NK-92 (cell line): ENCODE data around the gene FAAH2.
"Not testable (repeated sequence)": the region's sequence is repeated elsewhere in the genome, so short reads cannot be mapped to it uniquely, and the experiment has no call there.

Experiments
- DNase-seq: peaks from one replicate; lab custom pipeline; 2025; ENCODE audit not compliant: unreplicated experiment; lab: John Stamatoyannopoulos, UW

The FAAH2 gene, protein sequence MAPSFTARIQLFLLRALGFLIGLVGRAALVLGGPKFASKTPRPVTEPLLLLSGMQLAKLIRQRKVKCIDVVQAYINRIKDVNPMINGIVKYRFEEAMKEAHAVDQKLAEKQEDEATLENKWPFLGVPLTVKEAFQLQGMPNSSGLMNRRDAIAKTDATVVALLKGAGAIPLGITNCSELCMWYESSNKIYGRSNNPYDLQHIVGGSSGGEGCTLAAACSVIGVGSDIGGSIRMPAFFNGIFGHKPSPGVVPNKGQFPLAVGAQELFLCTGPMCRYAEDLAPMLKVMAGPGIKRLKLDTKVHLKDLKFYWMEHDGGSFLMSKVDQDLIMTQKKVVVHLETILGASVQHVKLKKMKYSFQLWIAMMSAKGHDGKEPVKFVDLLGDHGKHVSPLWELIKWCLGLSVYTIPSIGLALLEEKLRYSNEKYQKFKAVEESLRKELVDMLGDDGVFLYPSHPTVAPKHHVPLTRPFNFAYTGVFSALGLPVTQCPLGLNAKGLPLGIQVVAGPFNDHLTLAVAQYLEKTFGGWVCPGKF

GRCh38 chrX:57286507-57287251, at the start of gene FAAH2:
Gene FAAH2 (plus strand): TSS chrX:57286706. CDS start chrX:57286826, 120 bp downstream.
- no peak for DNase-seq

DNA sequence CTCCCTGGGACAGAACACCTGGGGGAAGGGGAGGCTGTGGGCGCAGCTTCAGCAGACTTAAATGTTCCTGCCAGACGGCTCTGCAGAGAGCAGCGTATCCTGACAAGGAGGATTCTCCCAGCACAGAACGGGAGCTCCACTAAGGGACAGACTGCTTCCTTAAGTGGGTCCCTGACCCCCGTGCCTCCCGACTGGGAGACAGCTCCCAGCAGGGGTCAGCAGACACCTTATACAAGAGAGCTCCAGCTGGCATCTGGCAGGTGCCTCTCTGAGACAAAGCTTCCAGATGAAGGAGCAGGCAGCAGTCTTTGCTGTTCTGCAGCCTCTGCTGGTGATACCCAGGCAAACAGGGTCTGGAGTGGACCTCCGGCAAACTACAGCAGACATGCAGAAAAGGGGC, 44.5 kb upstream of the FAAH2 start:
- DNase-seq = no peak

- DNase-seq = no peak
Measured at GRCh38 chrX:57251965-57252364, 34.5 kb upstream of the FAAH2 start.

- DNase-seq = no peak
Measured at GRCh38 chrX:57265126-57265525, 21.4 kb upstream of the FAAH2 start.

DNA sequence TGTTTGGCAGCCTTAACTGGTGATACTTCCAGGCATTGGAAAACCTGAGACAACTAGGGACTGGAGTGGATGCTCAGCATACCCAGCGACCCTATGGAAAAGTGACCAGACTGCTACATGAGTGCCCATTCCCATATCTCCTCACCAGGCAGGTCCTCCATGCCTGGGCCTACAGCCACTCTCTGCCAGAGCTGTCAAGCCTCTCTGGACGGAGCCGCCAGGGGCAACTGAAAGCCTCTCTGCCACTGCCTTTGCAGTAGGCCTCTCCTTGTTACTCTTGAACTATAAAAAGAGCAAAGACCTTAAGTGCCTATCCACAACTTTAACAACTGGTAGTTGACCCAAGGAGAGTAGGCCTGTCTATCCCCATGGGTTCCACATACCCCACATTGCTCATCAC, 20.2 kb upstream of the FAAH2 start:
- no peak for DNase-seq

DNA sequence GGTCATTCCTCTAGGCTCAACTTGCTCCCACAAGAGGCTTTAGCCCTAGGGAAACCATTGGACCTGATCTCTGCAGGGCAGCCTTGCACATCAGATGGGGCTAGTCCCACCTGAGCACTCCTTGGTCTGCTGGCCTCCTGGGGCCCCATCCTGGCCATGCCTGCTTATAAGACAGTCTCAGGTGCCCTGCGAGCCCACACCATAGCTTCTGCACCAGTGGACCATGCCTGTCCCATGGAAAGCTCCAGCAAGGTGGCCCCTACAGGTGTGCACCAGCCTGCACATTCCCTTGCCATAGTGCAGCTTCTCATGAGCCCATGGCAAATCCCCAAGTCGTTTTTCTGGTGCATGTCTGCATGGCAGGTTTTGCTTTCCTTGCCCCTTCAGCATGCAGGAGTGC, 19.6 kb upstream of the FAAH2 start:
- DNase-seq = no peak

- no peak for DNase-seq
Measured at GRCh38 chrX:57267308-57267707, 19.2 kb upstream of the FAAH2 start.

- DNase-seq = no peak
Measured at GRCh38 chrX:57270980-57271379, 15.5 kb upstream of the FAAH2 start.

- DNase-seq = no peak
Measured at GRCh38 chrX:57282568-57282967, 3.9 kb upstream of the FAAH2 start.

DNA sequence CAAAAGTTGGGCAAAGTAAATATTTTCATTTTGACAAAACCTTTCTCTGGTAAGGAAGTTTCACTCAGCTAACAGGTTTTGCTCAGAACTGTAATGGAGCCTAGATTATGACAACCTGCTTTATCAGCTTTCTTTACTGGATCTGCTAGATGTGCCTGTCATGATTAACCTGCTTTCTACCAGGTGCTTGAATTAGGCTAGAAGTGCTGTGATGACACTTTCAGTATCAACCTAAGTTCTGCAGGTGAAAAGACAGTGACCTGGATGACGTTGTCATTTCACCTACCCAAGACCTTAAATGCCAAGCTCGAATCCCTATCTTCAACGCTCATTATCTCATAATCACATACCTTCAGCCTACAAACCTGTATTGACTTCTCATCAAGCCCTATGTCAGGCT, 1.5 kb upstream of the FAAH2 start:
- DNase-seq = no peak

DNA sequence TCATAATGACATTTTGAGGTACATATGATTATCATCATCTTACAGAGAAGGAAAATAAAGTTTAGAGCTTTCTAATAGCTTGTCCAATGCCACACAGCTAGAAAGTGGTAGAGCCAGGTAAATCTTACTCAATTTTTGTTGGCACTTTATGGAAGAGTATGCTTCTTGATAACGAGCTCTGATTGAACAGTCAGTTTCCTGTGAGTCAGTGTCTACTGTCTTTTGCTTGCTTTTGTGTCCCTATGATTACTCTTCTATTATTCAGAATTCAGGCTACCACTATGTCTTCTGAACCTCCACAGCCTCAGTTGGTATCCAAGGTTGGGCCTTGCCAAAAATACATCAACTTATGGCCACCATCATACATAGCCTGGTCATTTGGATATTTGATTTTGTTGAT, 2.6 kb downstream of the FAAH2 start:
- no peak for DNase-seq

DNA sequence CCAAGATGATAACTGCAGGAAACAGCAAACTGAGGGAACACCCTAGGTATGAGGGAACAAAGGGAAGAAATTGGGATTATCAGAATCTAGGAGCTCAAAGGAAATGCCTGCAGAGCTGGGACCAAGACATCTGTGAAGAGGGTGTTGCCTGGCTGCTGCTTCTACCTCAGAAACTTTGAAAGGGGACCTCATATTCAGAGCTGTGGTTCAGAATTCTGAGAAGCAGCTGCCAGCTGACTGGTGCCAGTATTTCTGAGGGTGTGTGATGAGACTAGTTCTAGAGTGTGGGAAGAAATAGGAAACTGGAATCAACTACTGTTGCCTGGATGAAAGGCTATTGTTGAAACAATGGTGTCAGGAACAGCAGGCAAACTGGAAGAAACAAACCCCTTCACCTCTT, 8.5 kb downstream of the FAAH2 start:
- DNase-seq = no peak

DNA sequence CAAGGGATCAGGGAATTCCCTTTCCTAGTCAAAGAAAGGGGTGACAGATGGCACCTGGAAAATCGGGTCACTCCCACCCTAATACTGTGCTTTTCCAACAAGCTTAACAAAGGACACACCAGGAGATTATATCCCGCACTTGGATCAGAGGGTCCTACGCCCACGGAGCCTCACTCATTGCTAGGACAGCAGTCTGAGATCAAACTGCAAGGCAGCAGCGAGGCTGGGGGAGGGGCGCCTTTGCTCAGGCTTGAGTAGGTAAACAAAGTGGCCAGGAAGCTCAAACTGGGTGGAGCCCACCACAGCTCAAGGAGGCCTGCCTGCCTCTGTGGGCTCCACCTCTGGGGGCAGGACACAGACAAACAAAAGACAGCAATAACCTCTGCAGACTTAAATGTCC, 9.2 kb downstream of the FAAH2 start:
- DNase-seq = not testable (repeated sequence)

GRCh38 chrX:57313583-57314215, 27.2 kb downstream of the FAAH2 start:
- no peak for DNase-seq

DNA sequence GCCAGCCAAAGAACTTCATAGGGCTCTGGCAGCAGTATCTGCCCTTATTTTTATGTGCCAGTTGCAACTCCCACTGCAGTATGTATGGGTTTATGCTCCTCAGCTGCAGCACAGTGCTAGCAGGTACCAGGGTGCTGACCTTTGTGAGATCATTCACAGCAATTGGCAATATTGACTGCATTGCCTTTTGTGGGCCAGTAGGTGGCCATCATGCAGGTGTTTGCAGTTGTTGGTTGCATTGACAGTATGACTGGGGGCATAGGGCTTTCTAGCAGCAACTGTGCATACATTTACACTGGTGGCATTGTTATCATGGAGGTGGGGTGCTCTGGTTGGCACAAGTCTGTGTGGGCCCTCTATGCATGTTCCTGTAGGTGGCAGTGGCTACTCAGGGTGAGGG, 42.5 kb downstream of the FAAH2 start:
- no peak for DNase-seq

DNA sequence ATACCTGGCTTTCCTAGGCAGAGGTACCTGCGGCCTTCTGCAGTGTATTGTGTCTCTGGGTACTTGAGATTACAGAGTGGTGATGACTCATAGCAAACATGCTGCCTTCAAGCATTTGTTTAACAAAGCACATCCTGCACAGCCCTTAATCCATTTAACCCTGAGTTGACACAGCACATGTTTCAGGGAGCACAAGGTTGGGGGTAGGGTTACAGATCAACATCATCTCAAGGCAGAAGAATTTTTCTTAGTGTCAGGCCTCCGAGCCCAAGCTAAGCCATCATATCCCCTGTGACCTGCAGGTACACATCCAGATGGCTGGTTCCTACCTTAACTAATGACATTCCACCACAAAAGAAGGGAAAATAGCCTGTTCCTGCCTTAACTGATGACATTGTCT, 49.3 kb downstream of the FAAH2 start:
- DNase-seq = not testable (repeated sequence)

- DNase-seq = no peak
Measured at GRCh38 chrX:57353472-57354132, 67.1 kb downstream of the FAAH2 start.

DNA sequence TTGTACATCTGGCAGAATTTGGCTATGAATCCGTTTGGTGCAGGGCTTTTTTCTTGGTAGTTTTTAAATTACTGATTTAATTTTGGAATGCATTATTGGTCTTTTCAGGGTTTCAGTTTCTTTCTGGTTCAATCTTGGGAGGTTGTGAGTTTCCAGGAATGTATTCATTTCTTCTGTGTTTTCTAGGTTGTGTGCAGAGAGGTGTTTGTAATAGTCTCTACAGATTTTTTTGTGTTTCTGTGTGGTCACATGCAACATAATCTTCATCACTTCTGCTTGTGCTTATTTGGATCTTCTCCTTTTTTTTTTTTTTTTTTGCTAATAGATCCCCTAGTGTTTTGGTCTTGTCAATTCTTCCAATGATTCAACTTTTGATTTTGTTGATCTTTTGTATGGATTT, 77.6 kb downstream of the FAAH2 start:
- no peak for DNase-seq

GRCh38 chrX:57366430-57366829, 79.9 kb downstream of the FAAH2 start:
- DNase-seq = no peak

DNA sequence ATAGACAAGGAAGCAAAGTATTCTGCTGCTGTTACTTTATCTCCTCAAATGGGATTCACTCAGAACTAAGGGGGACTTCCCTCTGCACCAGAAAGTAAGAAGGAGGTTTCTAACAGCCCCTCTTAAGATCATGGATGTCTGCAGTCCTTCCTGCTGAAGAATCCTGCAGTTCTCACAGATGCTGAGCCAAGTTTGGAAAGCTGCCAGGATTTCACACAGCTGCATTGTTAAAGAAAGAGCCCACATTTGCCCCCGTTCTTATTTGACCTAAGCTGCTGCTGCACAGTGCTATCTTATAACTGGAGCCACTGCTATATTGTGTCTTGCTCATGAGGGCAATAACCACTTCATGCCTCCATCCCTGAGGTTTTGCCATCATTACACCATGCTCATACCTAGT, 81.1 kb downstream of the FAAH2 start:
- DNase-seq = no peak

DNA sequence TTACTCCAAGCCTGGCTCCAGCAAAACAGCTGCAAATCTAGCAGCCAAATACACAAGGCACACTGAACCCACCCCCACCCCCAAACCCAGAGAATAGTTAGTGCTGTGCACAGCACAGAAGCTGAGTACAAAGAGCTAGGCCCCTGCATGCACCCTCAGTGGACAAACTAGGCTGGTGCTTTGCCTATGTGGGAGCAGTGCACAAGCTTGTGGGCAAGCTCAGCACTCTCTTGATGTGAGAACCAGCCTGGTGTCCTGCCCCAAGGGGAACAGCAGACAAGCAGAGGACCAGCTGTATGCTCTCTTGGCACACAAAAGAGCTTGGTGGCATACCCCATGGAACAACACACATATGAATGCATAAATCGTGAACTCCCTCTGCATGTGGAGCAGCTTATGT, 81.7 kb downstream of the FAAH2 start:
- DNase-seq = no peak
